ENCODE results near the gene ADGRD1.
"Not testable (repeated sequence)": the region's sequence is repeated elsewhere in the genome, so short reads cannot be mapped to it uniquely, and the experiment has no call there.

ADGRD1 gene

GRCh38 chr12:130992448-130992847, 38.7 kb downstream of the ADGRD1 start:
- H3K9me3 ChIP-seq (ENCODE audit: severe bottlenecking): no peaks in the 10 kb centered on the region
- no peaks in the 10 kb centered on the region for H3K36me3 ChIP-seq (ENCODE audit: low read depth)
- no peaks in the 10 kb centered on the region for H3K27me3 ChIP-seq (ENCODE audit: insufficient read depth, poor library complexity, severe bottlenecking)
- no peak for TF ChIP-seq CTCF (IDR thresholded peaks at IDR 0.05; ENCODE audit: poor library complexity, severe bottlenecking)
- H3K27ac ChIP-seq (ENCODE audit: poor library complexity, severe bottlenecking): no peak overlapping the region
- H3K4me3 ChIP-seq (ENCODE audit: severe bottlenecking): no peak overlapping the region
- DNase-seq (ENCODE audit: low spot score) (no peak), ATAC-seq (ENCODE audit: low read depth) (no peak)
- H3K4me1 ChIP-seq (ENCODE audit: insufficient read depth, poor library complexity, severe bottlenecking): no peaks in the 10 kb centered on the region

GRCh38 chr12:130992979-130993538, 39.4 kb downstream of the ADGRD1 start:
- no peak overlapping the region for H3K4me3 ChIP-seq (ENCODE audit: severe bottlenecking)
- H3K4me1 ChIP-seq (ENCODE audit: insufficient read depth, poor library complexity, severe bottlenecking): no peaks in the 10 kb centered on the region
- H3K9me3 ChIP-seq (ENCODE audit: severe bottlenecking): no peaks in the 10 kb centered on the region
- no peak for DNase-seq (ENCODE audit: low spot score)
- ATAC-seq (ENCODE audit: low read depth): no peak
- no peaks in the 10 kb centered on the region for H3K36me3 ChIP-seq (ENCODE audit: low read depth)
- TF ChIP-seq CTCF (IDR thresholded peaks at IDR 0.05; ENCODE audit: poor library complexity, severe bottlenecking): no peak
- H3K27ac ChIP-seq (ENCODE audit: poor library complexity, severe bottlenecking): no peak overlapping the region
- no peaks in the 10 kb centered on the region for H3K27me3 ChIP-seq (ENCODE audit: insufficient read depth, poor library complexity, severe bottlenecking)

- ATAC-seq (ENCODE audit: low read depth): no peak
- Histone ChIP-seq H3K4me3 (ENCODE audit: severe bottlenecking) (no peak overlapping the region), H3K27ac (ENCODE audit: poor library complexity, severe bottlenecking) (no peak overlapping the region), H3K36me3 (ENCODE audit: low read depth) (no peaks in the 10 kb centered on the region), H3K27me3 (ENCODE audit: insufficient read depth, poor library complexity, severe bottlenecking) (no peaks in the 10 kb centered on the region), H3K4me1 (ENCODE audit: insufficient read depth, poor library complexity, severe bottlenecking) (no peaks in the 10 kb centered on the region), H3K9me3 (ENCODE audit: severe bottlenecking) (no peaks in the 10 kb centered on the region)
- TF ChIP-seq CTCF (IDR thresholded peaks at IDR 0.05; ENCODE audit: poor library complexity, severe bottlenecking): no peak
- DNase-seq (ENCODE audit: low spot score): no peak
Observed at GRCh38 chr12:130993759-130994670, 40.3 kb downstream of the ADGRD1 start.

GRCh38 chr12:130994821-130995375, 41.2 kb downstream of the ADGRD1 start:
- no peak for DNase-seq (ENCODE audit: low spot score)
- ATAC-seq (ENCODE audit: low read depth): no peak
- Histone ChIP-seq H3K27ac (ENCODE audit: poor library complexity, severe bottlenecking) (no peak overlapping the region), H3K27me3 (ENCODE audit: insufficient read depth, poor library complexity, severe bottlenecking) (no peaks in the 10 kb centered on the region), H3K9me3 (ENCODE audit: severe bottlenecking) (no peaks in the 10 kb centered on the region), H3K36me3 (ENCODE audit: low read depth) (no peaks in the 10 kb centered on the region), H3K4me1 (ENCODE audit: insufficient read depth, poor library complexity, severe bottlenecking) (no peaks in the 10 kb centered on the region), H3K4me3 (ENCODE audit: severe bottlenecking) (no peak overlapping the region)
- TF ChIP-seq CTCF (IDR thresholded peaks at IDR 0.05; ENCODE audit: poor library complexity, severe bottlenecking): no peak

- not testable (repeated sequence) for H3K9me3 ChIP-seq (ENCODE audit: severe bottlenecking); H3K4me3 ChIP-seq (ENCODE audit: severe bottlenecking); H3K27ac ChIP-seq (ENCODE audit: poor library complexity, severe bottlenecking); H3K36me3 ChIP-seq (ENCODE audit: low read depth); H3K4me1 ChIP-seq (ENCODE audit: insufficient read depth, poor library complexity, severe bottlenecking); DNase-seq (ENCODE audit: low spot score); H3K27me3 ChIP-seq (ENCODE audit: insufficient read depth, poor library complexity, severe bottlenecking); ATAC-seq (ENCODE audit: low read depth)
Observed at GRCh38 chr12:130995386-130995969, 41.8 kb downstream of the ADGRD1 start.
